CD4-positive, alpha-beta T cell treated with Interleukin-21 for 1 hour (primary cell): ENCODE results near the gene CHRM4.

Source experiments
- DNase-seq: peaks from one replicate; pipeline ENCODE4 v3.0.0-alpha.2; 2020

Gene CHRM4

DNA sequence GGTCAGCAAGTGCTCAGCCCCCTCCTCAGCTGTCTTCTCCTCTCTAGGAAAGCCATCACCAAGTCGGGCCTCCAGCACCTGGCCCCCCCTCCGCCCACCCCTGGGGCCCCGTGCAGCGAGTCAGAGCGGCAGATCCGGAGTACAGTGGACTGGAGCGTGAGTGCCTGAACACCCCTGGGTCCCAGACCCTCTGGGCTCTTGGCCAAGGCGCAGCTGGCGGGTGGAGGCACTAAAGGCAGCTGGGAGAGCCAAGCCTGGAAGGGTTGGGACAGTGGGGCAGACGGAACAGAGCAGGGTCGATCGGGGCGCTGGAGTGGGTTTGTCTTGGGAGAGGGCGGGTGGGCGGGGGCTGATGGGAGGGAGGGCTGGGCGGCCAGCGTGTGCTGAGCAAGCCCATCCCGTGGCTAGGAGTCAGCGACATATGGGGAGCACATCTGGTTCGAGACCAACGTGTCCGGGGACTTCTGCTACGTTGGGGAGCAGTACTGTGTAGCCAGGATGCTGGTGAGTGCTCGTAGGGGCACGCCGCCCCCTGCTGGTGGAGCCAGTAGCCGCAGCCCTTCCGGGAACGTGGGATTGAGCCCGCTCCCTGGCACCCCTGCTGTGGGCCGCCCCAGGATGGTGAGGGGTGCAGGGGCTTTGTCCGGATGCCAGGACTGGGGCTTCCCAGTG lies 24.2 kb downstream of the CHRM4 start:
- peak; percentile 79 for DNase-seq

DNA sequence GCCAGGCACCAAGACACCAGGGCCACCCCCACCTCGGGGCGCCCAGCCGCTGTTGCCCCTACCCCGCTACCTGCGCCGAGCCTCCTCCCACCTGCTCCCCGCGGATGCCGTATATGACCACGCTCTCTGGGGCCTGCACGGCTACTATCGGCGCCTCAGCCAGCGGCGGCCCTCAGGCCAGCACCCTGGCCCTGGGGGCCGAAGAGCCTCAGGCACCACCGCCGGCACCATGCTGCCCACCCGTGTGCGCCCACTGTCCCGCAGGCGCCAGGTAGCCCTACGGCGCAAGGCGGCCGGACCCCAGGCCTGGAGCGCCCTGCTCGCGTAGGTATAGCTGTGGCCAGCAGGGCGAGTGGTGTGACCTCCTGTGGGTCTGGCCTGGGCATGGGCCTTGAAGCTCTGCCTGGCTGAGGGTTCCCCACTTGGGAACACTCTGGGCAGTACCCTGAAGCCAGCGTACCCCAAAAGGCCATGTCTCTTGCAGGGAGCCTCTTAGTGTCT lies 24.9 kb downstream of the CHRM4 start:
- no peak for DNase-seq

DNA sequence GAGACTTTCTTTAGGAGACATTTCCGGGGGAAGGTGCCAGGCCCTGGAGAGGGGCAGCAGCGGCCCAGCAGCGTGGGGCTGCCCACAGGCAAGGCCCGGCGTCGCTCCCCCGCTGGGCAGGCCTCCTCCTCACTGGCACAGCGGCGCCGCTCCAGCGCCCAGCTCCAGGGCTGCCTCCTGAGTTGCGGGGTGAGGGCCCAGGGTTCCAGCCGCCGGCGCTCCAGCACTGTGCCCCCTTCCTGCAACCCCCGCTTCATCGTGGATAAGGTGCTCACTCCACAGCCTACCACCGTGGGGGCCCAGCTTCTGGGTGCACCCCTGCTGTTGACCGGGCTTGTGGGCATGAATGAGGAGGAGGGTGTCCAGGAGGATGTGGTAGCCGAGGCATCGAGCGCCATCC lies 25.3 kb downstream of the CHRM4 start:
- no peak for DNase-seq

DNA sequence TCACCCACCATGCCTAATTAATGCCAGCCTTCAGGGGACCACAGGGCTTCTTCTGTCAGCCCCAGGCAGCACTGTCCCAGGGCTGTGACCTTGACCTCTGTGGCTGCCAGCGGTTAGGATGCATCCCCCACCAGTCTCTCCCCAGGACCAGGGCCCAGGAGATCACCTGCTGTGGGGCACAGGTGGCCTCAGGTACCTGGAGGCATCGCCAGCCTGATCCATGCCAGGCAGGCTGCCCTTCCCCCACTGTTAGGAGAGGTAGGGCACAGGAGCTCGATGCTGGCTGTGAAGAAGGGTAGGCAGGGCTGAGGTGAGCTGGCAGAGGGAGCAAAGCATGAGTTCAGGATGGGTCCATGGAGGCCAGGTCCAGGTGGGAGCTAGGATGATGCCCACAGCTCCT lies 26.8 kb downstream of the CHRM4 start:
- DNase-seq: no peak

DNA sequence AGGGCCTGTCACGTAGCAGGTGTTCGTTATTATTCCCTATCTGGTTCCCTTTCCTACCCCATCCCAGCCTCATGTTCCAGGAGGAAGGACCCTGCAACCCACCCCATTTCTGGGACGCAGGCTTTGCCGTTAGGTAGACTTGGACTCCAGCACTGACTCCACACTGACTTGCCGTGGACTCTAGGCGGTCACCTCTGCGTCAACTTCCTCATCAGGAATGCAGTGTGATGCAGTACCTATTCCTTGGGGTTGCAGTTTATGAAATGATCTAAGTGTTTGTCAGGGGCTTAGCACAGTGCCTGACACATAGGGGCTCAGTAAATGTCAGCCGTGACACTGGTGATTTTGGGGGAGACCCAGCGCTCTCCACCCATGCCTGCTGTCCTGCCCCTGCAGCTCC lies 27.5 kb downstream of the CHRM4 start:
- DNase-seq: no peak

DNA sequence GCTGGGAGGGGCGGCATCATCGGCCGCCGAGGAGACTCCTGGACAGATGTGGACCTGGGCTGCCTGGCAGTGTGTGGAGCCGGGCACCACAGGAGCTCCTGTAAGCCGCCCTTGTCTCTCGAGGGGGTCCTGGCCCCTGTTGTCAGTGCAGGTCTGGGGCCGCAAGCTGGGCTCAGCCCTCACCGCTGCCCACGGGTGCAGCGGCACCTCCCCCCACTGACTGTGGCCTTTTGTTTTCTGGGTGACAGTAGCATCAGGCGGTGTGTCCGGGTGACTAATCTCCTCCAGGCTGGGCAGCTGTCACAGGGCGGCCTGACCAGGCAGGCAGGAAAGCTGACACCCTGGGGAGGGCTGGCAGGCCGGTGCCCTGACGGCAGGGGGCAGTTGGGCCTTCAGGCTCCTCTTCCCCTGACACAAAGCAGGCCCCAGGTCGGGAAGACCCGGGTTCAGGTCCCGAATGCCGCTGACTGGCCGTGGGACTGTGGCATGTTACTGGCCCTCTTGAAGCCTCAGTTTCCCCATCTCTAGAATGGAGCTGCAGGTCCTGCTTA lies 28.0 kb downstream of the CHRM4 start:
- DNase-seq: no peak

DNA sequence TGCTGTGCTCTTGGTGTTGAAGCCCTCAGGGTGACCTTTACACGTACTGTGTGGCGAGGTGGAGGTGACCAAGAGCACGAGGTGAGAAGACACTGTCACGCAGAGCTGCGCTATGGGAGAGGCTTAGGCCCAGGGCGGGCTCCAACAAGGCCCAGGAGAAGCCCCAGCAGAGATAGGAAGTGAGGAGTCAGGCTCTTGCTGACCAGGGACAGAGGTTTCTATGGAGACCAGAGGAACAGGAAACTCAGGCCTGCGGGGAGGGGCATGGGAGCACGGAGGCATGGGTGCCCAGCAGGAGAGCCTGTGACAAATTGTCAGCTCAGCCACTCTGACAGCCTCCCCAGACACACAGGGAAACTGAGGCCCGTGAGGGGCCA lies 28.6 kb downstream of the CHRM4 start:
- no peak for DNase-seq

DNA sequence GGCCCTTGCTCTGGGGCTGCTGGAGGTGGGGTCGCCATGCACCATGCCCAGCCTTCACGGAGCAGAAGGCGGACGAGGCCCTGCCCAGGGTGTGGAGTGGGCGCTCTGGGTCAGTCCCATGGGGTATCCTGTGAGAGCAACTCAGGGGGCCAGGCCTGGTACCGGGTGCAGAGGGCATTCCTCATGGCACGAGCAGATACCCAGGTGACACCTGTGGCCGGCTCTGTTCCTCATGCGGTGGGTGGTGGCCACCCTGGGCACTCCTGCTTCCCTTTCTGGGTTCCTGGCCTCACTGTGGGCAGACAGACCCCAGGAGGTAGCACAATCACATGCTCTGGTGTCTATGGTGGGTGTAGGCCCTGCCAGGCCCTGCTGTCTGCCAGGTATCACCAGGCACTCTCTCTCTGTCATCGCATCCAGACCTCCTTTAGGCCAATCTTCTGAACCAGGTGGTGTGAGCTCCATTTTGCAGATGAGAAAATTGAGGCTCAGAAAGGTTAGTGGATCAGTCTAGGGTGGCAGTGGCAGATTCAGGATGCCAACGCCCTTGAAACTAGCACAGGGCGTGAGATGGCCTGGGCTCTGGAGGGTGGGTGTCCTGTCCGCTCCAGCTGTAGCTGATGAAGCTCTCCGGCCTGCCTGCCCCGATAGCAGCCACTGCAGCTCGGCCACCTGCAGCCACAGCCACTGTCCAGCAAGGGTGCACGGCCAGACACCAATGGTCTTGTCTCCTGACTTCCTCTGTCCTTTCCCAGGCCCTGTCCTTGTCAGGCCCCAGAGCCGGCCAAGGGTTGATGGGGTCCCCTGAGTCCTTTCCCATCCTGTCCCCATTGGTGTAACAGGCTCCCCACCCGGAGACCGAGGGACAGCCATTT lies 29.2 kb downstream of the CHRM4 start:
- DNase-seq: no peak

DNA sequence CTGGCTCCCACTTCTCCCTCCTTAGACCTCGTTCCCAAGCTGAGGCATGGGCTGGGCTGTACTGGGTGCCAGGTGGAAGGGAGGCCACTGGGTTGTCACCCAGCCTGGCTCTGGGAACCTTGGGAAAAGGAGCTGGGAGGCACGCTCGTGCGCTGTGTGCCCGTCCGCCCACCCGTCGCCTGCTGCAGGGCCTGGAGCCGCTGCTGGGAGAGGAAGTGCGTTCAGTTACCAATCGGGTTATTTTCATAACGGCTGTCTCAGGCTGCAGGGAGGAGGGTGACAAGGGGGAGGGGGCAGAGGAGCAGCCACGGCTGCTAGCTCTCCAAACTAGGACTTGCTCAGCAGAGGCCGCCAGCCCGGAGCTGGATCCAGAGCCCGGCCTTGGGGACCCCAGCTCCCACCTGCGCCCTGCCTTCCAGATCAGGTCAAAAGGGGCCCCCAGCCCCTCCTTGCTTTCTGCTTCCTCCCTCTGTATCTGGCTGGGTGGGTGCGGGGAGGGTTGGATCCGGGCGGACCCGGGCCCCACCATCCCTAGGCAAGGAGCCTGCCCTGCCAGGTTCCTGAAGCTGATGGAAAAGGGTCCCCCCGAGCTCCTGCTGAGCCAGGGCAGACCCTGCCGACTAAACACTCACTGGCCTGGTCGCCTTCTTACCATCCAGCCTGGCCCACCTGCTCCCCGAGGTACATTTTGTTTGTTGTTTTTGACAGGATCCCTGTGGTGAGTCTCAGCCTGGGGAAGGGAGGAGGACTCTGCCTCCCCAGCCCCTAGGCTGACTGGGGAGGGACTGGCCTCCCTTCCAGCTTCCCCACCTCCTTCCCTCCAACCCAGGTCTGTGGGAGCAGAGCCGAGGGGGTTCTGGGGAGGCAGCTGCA lies 30.1 kb downstream of the CHRM4 start:
- peak; percentile 66 for DNase-seq

DNA sequence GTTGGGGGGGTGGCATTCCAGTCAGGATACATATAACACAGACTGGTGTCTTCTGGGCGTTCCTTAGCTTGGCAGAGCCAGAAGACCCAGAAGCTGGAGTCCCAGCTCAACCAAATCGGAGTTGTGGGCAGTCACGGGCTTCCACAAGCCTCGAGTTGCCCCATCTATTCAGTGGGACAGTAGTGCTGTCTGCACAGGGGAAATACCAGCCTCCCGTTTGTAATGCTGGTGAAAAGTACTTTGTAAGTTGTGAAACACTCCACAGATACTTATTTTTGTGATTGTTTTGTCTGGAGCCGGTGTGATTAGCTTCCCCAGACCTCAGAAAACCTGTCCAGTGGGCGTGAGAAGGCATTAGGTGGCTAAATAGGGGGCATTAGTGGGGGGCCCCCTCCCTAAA lies 30.7 kb downstream of the CHRM4 start:
- no peak for DNase-seq

DNA sequence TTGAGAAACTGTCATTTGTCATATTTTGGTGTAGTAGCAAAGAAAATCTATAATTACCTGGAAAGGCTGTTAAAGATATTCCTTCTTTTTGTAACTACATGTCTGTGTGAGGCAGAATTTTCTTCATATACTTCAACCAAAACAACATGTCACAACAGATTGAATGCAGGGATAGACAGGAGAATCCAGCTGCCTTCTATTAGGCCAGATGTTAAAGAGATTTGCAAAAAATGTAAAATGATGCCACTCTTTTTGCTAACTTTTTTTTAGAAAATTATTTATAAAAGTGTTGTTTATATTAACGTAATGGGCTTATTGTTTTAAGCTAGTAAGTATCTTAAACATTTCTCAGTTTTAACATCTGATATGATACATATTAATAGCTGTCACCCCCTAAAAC lies 31.6 kb downstream of the CHRM4 start:
- no peak for DNase-seq

DNA sequence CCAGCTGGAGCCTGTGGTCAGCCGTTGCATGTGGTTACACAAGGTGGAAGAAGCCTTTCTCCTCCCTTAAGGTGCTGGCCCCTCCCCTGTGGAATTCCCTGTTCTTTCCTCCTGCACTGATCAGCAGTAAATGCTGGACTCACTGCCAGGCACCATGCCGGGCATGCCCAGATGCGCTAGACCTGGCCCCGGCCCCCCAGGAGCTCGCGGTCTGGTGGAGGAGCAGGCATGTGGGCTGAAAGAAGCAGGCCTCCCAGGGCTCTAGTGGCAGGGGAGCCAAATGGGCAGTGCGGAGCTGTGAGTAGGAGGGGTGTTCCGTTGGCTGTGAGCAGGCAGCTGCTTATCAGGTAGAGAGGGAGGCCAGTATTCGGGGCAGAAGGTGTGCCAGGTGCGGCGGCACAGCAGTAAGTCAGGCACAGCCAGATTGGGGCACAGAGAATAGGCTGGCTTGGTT lies 34.1 kb downstream of the CHRM4 start:
- DNase-seq: no peak

DNA sequence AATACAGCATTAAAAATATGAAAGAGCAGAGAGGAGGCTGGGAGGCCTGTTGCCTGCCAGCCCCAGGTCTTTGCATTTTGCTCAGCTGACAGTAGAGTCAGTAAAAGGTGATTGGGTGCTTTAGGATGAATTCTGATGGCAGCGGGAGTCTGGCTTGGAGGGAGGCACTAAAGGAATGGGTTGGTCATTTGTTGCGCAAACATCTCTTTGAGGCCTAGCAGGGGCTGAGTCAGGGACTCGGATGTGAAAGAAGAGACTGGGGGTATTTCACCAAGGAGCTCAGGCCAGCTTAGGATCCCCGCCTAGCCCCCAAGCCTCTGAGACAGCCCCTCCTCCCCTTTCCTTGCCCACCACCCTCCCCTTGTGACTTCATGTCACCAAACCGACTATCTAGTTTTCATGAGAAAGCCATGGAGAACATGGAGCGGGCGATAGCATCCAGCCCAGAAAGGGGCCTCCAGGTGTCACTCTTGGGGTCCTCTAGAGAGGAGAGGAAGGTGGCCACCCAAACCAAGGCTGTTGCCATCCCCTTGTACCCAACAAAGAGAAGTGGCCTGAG lies 34.6 kb downstream of the CHRM4 start:
- no peak for DNase-seq

DNA sequence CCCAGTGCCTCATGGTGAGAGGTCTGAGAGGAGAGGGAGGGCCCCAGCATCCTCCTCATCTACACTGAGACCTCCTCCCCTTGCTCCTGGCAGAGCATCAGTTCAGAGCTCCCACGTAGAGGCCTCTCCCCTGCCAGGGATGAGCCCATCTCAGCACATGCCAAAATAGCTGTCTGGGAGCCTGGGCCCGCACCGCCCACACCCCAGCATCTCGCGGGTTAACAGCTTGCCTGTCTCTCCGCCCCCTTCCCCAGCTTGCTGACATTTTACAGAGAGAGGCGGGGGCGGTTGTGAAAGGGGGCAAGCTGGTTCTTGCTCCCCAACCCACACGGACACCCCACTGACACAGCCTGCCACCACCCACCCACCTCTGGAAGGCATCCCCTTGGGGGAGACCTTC lies 37.9 kb downstream of the CHRM4 start:
- no peak for DNase-seq

DNA sequence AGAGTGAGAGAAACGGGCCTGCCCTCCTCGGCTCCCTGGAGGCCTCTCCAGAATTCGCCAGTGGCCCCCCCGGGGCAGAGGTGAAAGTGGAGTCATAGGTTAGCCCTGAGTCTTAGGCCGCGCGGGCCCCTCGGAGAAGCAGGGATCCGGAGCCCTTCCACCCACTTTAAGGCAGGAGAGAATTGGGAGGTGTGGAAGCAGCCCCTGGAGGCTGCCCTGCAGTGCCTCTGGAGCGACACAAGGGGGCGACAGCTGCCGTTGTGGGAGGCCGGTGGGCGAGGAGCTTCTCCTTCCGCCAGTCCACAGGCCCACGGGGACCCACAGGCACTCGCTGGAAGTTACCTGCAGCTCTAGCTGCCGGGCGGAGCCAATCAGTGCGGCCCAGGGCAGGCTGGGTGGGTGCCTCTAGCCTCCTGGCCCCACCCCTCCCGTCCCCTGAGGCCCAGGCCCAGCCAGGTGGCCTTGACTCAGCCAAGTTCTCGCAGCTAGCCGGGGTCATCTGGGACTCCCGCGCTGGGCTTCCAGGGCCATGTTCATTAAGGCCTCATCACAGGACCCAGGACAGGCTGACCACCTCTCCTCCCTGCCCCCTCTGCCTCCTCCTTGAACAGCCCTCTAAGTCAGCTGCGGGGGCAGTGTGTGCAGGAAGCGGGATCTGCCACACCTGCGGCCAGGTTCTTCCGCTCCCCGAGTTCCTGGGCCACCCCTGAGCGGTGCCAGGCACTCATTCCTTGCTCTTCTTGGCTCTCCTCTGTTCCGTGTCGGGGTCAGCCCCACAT lies 39.3 kb downstream of the CHRM4 start:
- peak; percentile 88 for DNase-seq

DNA sequence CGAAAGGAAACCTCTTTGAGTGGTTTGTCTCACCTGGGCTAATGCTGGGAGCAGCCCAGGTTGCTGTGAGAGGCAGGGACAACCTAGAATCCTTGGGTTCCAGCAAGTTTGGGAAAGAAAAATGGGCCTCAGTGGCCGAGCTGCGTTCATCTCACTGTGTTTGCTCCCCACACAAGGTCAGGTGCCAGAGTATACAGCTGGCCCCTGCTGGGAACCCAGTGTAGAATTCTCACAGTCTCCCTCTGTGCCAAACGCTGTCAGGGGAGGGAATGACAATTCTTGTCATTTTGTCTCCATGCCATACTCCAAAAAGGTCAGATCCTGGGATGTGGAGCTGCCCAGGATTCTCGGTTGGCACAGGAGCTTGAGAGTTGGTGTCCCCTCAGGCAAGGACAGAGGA lies 40.0 kb downstream of the CHRM4 start:
- no peak for DNase-seq

DNA sequence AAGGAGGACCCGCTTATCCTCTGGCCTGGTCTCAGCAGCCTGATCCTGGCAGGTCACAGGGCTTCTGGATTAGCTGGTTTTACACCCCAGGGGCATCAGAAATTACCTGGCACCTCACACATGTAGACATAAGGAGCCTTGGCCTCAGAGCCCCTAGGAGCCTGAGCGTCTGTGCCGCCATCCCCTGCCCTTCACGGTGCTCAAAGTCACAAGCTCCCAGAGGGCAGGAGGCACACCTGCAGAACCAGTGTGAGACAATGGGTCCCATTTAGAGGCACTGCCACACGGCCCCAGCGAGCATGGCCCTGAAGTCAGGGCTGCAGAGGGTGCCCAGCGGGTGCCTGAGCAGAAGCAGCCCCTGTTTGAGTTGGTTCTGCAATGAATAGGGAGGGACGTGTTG lies 40.4 kb downstream of the CHRM4 start:
- no peak for DNase-seq

DNA sequence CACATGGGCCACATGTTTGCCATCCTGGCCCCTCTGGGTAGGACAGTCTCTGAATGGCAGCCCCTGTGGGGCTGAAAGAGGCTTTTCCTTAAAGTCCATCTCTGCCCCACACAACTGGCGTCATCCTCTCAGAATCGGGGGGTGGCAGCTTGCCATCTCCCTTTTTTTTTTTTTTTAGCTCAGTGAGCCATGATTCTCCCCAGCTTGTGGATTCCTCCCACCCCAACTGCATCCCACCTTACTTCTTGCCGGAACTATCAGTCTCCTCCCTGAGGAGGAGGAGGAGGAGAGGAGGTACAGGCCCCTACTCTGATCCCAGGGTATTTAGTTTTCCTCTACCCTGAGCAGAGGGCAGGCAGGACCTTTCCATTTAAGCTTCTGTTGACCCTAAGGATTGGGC lies 40.9 kb downstream of the CHRM4 start:
- DNase-seq: no peak

DNA sequence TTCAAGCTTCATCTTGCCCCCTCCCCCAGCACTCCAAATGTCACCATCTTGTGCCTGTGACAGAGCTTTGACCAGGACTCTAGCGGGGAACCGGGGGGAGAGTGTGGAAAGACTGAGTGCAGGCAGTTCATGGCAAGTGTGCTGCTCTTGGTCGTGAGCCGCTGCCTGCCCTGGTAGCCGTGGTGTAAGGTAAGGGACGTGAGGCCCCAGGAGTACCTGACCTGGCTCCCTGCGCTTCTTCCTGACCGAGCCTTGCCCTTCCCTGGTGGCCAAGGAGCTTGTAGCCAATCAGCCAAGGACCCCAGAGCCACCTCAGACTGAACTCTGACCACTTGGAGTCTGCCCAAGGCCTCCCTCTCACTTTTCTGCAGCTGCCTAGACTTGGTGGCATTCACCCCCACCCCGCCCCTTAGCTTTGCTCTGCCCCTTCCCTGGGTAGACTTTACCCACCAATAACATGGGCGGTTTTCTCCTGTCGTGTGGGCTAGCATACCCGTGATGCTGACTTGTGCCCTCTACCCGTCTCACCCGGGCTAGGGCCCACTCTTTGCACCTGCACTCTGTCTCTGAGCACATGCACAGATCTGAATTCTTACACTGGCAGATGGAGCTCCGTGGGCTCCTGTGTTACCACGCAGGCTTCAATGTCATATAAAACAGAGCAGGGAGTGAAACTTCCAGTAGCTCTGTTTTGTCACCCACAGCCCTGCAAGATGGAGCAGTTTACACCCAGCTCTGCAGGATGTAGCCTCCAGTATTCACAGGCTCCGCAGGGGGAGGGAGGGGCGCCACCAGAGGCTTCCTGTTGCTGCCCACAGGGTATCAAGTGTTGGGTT lies 42.8 kb downstream of the CHRM4 start:
- peak; percentile 74 for DNase-seq

DNA sequence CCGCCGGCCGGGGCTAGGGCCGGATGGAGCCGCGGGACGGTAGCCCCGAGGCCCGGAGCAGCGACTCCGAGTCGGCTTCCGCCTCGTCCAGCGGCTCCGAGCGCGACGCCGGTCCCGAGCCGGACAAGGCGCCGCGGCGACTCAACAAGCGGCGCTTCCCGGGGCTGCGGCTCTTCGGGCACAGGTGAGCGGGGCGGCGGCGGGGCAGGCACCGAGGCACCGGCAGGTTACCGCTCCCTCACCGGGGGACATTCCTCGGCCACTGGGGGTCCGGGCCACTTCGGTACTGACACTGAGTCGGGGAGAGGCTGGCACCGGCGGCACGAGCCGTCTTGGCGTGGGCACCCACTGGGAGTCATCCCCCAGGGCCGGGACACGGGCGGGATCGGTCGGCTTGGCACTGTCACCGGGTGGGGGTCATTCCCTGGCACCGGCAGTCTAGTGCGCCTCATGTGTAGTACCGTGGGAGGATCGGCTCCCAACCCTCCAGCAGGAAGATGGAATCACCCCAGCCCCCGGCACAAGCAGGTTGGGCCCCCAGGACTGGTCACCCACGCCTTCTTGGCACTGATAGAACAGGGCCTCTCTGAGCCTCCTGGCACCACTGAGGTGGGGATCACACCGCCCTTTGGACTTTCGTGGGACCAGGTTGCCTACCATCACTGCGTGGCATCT lies 43.8 kb downstream of the CHRM4 start:
- DNase-seq: no peak
